GM20431 (cell line): ENCODE data around the gene FGFR2.

ENCODE experiments used
- in situ Hi-C: fragments of 300-500 bp; cut with MseI, MboI; formaldehyde crosslinking; loops from one replicate; pipeline ENCODE4 v1.15.0; 2020; ENCODE audit warnings: low sequenced_read_pairs; ENCODE audit not compliant: unreplicated experiment

The FGFR2 gene

GRCh38 chr10:121436281-121436629, 162.0 kb downstream of the FGFR2 start:
- in situ Hi-C loops = no loop called here

- in situ Hi-C loops = no loop called here
Observed at GRCh38 chr10:121435099-121435875, 163.0 kb downstream of the FGFR2 start.

- in situ Hi-C loops = no loop called here
Observed at GRCh38 chr10:121433965-121434364, 164.3 kb downstream of the FGFR2 start.

- in situ Hi-C loops = no loop called here
Observed at GRCh38 chr10:121428867-121429266, 169.4 kb downstream of the FGFR2 start.
